OCI-LY3 (cell line): ENCODE results near the gene PITPNC1.
A peak's percentile ranks its signal among the peaks of the same experiment; 100 is the strongest.

Experiments
- H2AFZ ChIP-seq: fragments of 200-600, 300-600 bp; shearing (Covaris generic); 2 replicates; pipeline ENCODE4 v1.6.0; 2014; ENCODE audit warnings: antibody characterized with exemption, low read depth, low read length
- H3K27ac ChIP-seq: fragments of 200-600, 300-600 bp; sonication (generic); 2 replicates; pipeline ENCODE4 v1.5.1; 2014; ENCODE audit warnings: mild to moderate bottlenecking, low read length, moderate library complexity, mixed read lengths
- H3K27me3 ChIP-seq: fragments of 200-600, 300-600 bp; sonication (generic); 2 replicates; pipeline ENCODE4 v1.6.1; 2014; ENCODE audit warnings: low read depth, low read length, mixed read lengths
- H3K36me3 ChIP-seq: fragments of 200-600, 300-600 bp; sonication (generic); replicated peaks from 2 replicates; pipeline ENCODE3; 2014; ENCODE audit warnings: low read depth, low read length, mixed read lengths
- H3K4me1 ChIP-seq: fragments of 300-600, 200-600 bp; sonication (generic); 2 replicates; pipeline ENCODE4 v1.6.1; 2014; ENCODE audit warnings: low read length, mixed read lengths
- H3K4me2 ChIP-seq: fragments of 200-600, 300-600 bp; sonication (generic); 2 replicates; pipeline ENCODE4 v1.6.1; 2014; ENCODE audit warnings: low read length, mixed read lengths
- H3K4me3 ChIP-seq: fragments of 300-600, 200-600 bp; sonication (generic); 2 replicates; pipeline ENCODE4 v1.5.1; 2014; ENCODE audit warnings: antibody characterized with exemption, mild to moderate bottlenecking, low read length, moderate library complexity
- H3K79me2 ChIP-seq: fragments of 300-600, 200-600 bp; shearing (Covaris generic); 2 replicates; pipeline ENCODE4 v1.6.1; 2014; ENCODE audit warnings: mild to moderate bottlenecking, low read length, mixed read lengths
- H3K9ac ChIP-seq: fragments of 300-600, 200-600 bp; shearing (Covaris generic); 2 replicates; pipeline ENCODE4 v1.6.0; 2014; ENCODE audit warnings: mild to moderate bottlenecking, low read length, moderate library complexity
- H3K9me3 ChIP-seq: fragments of 200-600, 300-600 bp; shearing (Covaris generic); 2 replicates; pipeline ENCODE4 v1.6.1; 2014; ENCODE audit warnings: low read length, mixed read lengths; ENCODE audit not compliant: insufficient read depth
- H4K20me1 ChIP-seq: fragments of 200-600, 300-600 bp; sonication (generic); 2 replicates; pipeline ENCODE4 v1.6.1; 2016; ENCODE audit warnings: low read length, mixed read lengths; ENCODE audit not compliant: insufficient read depth
- EZH2phosphoT487 ChIP-seq: fragments of 200-600 bp; shearing (Covaris generic); IDR thresholded peaks from 2 replicates; pipeline ENCODE4 v1.6.1; 2018; ENCODE audit warnings: antibody characterized with exemption, mixed run types, low read depth
- TF ChIP-seq, protein P1 (sequence below): fragments of 200-600, 300-600 bp; sonication (generic); IDR thresholded peaks from 2 replicates; pipeline ENCODE4 v1.5.1; 2014; ENCODE audit warnings: antibody characterized with exemption, low read length, low read depth

Gene PITPNC1

GRCh38 chr17:67359960-67360791, 16.9 kb upstream of the PITPNC1 start:
- Histone ChIP-seq H3K4me1 (peaks cover 16% of the 10 kb centered on the region), H4K20me1 (peaks cover 44% of the 10 kb centered on the region)
- TF ChIP-seq, protein P1, sequence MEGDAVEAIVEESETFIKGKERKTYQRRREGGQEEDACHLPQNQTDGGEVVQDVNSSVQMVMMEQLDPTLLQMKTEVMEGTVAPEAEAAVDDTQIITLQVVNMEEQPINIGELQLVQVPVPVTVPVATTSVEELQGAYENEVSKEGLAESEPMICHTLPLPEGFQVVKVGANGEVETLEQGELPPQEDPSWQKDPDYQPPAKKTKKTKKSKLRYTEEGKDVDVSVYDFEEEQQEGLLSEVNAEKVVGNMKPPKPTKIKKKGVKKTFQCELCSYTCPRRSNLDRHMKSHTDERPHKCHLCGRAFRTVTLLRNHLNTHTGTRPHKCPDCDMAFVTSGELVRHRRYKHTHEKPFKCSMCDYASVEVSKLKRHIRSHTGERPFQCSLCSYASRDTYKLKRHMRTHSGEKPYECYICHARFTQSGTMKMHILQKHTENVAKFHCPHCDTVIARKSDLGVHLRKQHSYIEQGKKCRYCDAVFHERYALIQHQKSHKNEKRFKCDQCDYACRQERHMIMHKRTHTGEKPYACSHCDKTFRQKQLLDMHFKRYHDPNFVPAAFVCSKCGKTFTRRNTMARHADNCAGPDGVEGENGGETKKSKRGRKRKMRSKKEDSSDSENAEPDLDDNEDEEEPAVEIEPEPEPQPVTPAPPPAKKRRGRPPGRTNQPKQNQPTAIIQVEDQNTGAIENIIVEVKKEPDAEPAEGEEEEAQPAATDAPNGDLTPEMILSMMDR: peak; percentile 31
- TF ChIP-seq EZH2phosphoT487: no peak

DNA sequence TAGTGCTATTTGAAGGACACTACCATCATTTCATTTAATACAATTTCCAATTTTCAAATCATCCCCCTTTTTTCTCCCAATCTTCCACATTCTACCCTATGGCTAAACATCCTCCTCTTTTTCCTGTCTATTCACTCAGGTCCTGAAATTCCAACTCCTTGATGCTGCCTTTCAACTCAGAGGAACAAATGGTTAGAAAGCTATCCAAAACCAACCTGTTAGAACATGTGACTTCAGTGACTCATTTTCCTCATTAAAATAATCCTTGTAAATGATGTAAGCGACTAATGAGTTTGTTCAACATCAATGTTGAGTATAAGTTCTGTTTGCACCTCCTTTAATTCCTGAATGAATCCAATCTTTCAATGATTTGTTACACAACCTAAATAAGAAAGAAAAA, 16.2 kb upstream of the PITPNC1 start:
- no peak overlapping the region for H3K4me3 ChIP-seq
- no peak overlapping the region for H3K4me2 ChIP-seq
- no peak overlapping the region for H3K9ac ChIP-seq
- H3K27me3 ChIP-seq: no peaks in the 10 kb centered on the region
- H3K27ac ChIP-seq: no peak overlapping the region
- peaks cover 94% of the 10 kb centered on the region for H3K79me2 ChIP-seq
- TF ChIP-seq EZH2phosphoT487: no peak
- TF ChIP-seq, protein P1: no peak
- H2AFZ ChIP-seq: no peak overlapping the region
- no peaks in the 10 kb centered on the region for H3K9me3 ChIP-seq
- peaks cover 47% of the 10 kb centered on the region for H4K20me1 ChIP-seq
- H3K36me3 ChIP-seq: peaks cover 32% of the 10 kb centered on the region
- peaks cover 16% of the 10 kb centered on the region for H3K4me1 ChIP-seq

More at GRCh38 chr17:67359960-67360791, 16.9 kb upstream of the PITPNC1 start:
- Histone ChIP-seq H3K36me3 (peaks cover 37% of the 10 kb centered on the region), H3K27me3 (no peaks in the 10 kb centered on the region), H3K79me2 (peaks cover 89% of the 10 kb centered on the region), H3K4me3 (no peak overlapping the region), H3K9ac (no peak overlapping the region), H3K4me2 (0 out of 2 replicates have a peak overlapping the region, but pooled peaks have one; percentile 2), H3K27ac (no peak overlapping the region), H2AFZ (no peak overlapping the region), H3K9me3 (no peaks in the 10 kb centered on the region)

DNA sequence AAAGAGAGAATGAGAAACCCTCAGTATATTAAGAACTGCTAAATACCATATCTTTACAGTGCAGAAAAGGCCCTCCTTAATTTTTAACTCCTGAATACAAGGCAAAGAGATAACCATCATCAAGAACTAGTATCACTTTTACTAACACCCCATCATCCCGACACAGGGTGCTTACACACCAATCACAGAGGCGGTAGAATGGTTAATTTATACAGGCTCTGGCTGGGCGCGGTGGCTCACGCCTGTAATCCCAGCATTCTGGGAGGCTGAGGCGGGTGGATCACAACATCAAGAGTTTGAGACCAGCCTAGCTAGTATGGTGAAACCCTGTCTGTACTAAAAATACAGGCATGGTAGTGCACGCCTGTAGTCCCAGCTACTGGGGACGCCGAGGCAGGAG, 14.9 kb upstream of the PITPNC1 start:
- Histone ChIP-seq H3K36me3 (peaks cover 23% of the 10 kb centered on the region), H4K20me1 (peaks cover 47% of the 10 kb centered on the region), H2AFZ (no peak overlapping the region), H3K27me3 (no peaks in the 10 kb centered on the region), H3K4me2 (no peak overlapping the region), H3K9me3 (no peaks in the 10 kb centered on the region), H3K4me3 (no peak overlapping the region), H3K79me2 (peaks cover 92% of the 10 kb centered on the region), H3K27ac (no peak overlapping the region), H3K4me1 (peaks cover 20% of the 10 kb centered on the region), H3K9ac (no peak overlapping the region)
- TF ChIP-seq EZH2phosphoT487: no peak
- TF ChIP-seq, protein P1: no peak

- TF ChIP-seq EZH2phosphoT487: no peak
- TF ChIP-seq, protein P1: no peak
- Histone ChIP-seq H4K20me1 (peaks cover 39% of the 10 kb centered on the region), H3K36me3 (peaks cover 21% of the 10 kb centered on the region)
Measured at GRCh38 chr17:67364847-67365737, 12.0 kb upstream of the PITPNC1 start.

More at GRCh38 chr17:67364847-67365737, 12.0 kb upstream of the PITPNC1 start:
- peak overlapping the region; percentile 89 for H3K4me2 ChIP-seq
- H3K9ac ChIP-seq: peak overlapping the region; percentile 82
- peaks cover 18% of the 10 kb centered on the region for H3K4me1 ChIP-seq
- H2AFZ ChIP-seq: no peak overlapping the region
- H3K79me2 ChIP-seq: peaks cover 64% of the 10 kb centered on the region
- no peaks in the 10 kb centered on the region for H3K9me3 ChIP-seq
- H3K27ac ChIP-seq: peak overlapping the region; percentile 53
- no peaks in the 10 kb centered on the region for H3K27me3 ChIP-seq
- H3K4me3 ChIP-seq: peak overlapping the region; percentile 96
